ENCODE measurements around the gene PARP15.
A peak's percentile ranks its signal among the peaks of the same experiment; 100 is the strongest.

Gene PARP15

GRCh38 chr3:122572940-122573412 is 4.5 kb upstream of the PARP15 start:
- DNase-seq (ENCODE audit: low spot score), result peak; percentile 65

- DNase-seq (ENCODE audit: low spot score), result no peak
Measured at GRCh38 chr3:122576174-122576940, 1.1 kb upstream of the PARP15 start.

- no peak for DNase-seq (ENCODE audit: low spot score)
Measured at GRCh38 chr3:122578069-122578740, 755 bp downstream of the PARP15 start.

GRCh38 chr3:122580470-122580869 is 3.0 kb downstream of the PARP15 start:
- DNase-seq (ENCODE audit: low spot score), result no peak

GRCh38 chr3:122581622-122582021 is 4.2 kb downstream of the PARP15 start:
- DNase-seq (ENCODE audit: low spot score), result no peak

GRCh38 chr3:122582390-122582789 is 4.9 kb downstream of the PARP15 start:
- no peak for DNase-seq (ENCODE audit: low spot score)

- DNase-seq (ENCODE audit: low spot score), result no peak
Measured at GRCh38 chr3:122586098-122586497, 8.6 kb downstream of the PARP15 start.

- DNase-seq (ENCODE audit: low spot score), result no peak
Measured at GRCh38 chr3:122586773-122587485, 9.5 kb downstream of the PARP15 start.

GRCh38 chr3:122587572-122587971 is 10.1 kb downstream of the PARP15 start:
- no peak for DNase-seq (ENCODE audit: low spot score)

- DNase-seq (ENCODE audit: low spot score), result no peak
Measured at GRCh38 chr3:122589297-122589696, 11.8 kb downstream of the PARP15 start.

- no peak for DNase-seq (ENCODE audit: low spot score)
Measured at GRCh38 chr3:122590610-122591009, 13.2 kb downstream of the PARP15 start.

- DNase-seq (ENCODE audit: low spot score), result no peak
Measured at GRCh38 chr3:122594025-122594424, 16.6 kb downstream of the PARP15 start.

GRCh38 chr3:122598151-122598550 is 20.7 kb downstream of the PARP15 start:
- DNase-seq (ENCODE audit: low spot score), result no peak

GRCh38 chr3:122598556-122598955 is 21.1 kb downstream of the PARP15 start:
- no peak for DNase-seq (ENCODE audit: low spot score)

GRCh38 chr3:122602011-122602710 is 24.7 kb downstream of the PARP15 start:
- DNase-seq (ENCODE audit: low spot score), result no peak

- DNase-seq (ENCODE audit: low spot score), result no peak
Measured at GRCh38 chr3:122603056-122603455, 25.6 kb downstream of the PARP15 start.

- DNase-seq (ENCODE audit: low spot score), result no peak
Measured at GRCh38 chr3:122606330-122606729, 28.9 kb downstream of the PARP15 start.

- no peak for DNase-seq (ENCODE audit: low spot score)
Measured at GRCh38 chr3:122608916-122609315, 31.5 kb downstream of the PARP15 start.

GRCh38 chr3:122609798-122610559 is 32.5 kb downstream of the PARP15 start:
- peak; percentile 90 for DNase-seq (ENCODE audit: low spot score)

- DNase-seq (ENCODE audit: low spot score), result no peak
Measured at GRCh38 chr3:122612696-122613095, 35.2 kb downstream of the PARP15 start.

GRCh38 chr3:122615303-122615702 is 37.9 kb downstream of the PARP15 start:
- DNase-seq (ENCODE audit: low spot score), result no peak

Data from kidney tubule cell (primary cell).